SK-MEL-5 (cell line): Measurements from ENCODE around the gene TMUB1. TPM values are rescaled to one million over a fixed set of nuclear protein-coding genes. Genes with fewer than 3 reads are reported as not detected.

Experiments
- DNase-seq: peaks from one replicate; pipeline ENCODE4 v3.0.0-alpha.2; 2016; ENCODE audit warnings: low read depth, low spot score
- in situ Hi-C: cut with HindIII; loops from 2 replicates; pipeline ENCODE4 v1.10.0; 2016; ENCODE audit warnings: low sequenced_read_pairs, high pct_unique_total_duplicates, low pct_unique_long_range_greater_than_20kb
- total RNA-seq: library from RNA; depleted of rRNA; stranded (reverse); fragments of >200 nt; shearing (Covaris generic); gene quantifications from 2 replicates; pipeline ENCODE4 v1.2.3, GENCODE V29; 2014

Gene TMUB1
- total RNA-seq, 1 experiment from 2014 or later = 38.5 TPM

DNA sequence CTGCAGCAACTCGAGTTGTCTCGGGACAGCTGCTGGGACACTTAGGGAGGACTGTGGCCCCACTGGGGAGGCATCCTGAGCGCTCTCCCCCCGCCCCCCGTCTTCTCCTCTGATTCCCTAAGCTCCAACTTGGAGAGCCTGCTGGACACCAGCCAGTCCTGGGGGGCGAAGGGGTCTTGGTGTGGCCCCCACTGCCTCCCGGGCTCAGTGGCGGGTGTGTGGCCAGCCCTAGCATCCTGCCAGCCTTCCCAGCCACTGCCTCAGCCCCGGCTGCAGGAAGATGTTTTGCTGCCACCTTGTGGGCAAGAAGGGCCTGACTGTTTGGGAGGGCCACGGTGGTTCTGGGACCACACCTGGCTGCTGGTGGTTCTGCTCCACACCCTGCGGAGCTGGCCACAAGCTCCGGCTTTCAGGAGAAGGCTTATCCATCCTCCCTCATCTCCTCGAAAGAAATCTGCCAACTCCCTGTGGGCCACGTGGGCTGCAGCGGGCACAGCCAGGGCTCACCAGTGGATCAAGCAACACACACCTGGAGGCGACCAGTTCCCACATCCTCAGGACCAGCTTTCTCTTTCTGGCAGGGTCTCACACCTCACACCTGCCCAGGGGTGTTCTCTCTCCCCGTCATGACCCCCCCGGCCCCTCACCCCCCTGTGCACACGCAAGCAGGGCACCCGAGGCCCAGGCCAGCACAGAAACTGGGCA, 27.8 kb upstream of the TMUB1 start:
- in situ Hi-C loops = no loop called here
- peak; percentile 86 for DNase-seq

- in situ Hi-C loops = no loop called here
- no peak for DNase-seq
Measured at GRCh38 chr7:151110236-151110940, 27.1 kb upstream of the TMUB1 start.

- in situ Hi-C loops = no loop called here
- no peak for DNase-seq
Measured at GRCh38 chr7:151109094-151110048, 26.1 kb upstream of the TMUB1 start.

DNA sequence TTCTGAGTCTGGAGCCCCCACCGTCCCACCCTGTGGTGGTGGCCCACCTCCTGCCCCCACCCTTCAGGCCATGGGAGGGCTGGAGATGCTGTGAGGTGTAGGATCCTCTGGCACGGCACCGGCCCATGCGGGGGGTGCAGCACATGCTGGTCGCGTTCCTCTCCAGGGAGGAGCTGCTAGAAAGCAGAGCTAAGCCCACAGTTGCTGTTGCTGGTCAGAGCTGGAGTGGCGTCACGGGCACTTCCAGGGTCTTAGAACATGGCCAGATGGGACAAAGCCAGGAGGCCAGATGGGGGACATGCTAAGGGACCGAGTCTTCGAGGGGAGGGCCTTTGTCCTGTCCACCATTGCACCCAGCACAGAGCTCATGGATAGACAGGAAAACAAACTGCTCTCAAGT, 24.6 kb upstream of the TMUB1 start:
- no peak for DNase-seq
- in situ Hi-C loops = no loop called here

DNA sequence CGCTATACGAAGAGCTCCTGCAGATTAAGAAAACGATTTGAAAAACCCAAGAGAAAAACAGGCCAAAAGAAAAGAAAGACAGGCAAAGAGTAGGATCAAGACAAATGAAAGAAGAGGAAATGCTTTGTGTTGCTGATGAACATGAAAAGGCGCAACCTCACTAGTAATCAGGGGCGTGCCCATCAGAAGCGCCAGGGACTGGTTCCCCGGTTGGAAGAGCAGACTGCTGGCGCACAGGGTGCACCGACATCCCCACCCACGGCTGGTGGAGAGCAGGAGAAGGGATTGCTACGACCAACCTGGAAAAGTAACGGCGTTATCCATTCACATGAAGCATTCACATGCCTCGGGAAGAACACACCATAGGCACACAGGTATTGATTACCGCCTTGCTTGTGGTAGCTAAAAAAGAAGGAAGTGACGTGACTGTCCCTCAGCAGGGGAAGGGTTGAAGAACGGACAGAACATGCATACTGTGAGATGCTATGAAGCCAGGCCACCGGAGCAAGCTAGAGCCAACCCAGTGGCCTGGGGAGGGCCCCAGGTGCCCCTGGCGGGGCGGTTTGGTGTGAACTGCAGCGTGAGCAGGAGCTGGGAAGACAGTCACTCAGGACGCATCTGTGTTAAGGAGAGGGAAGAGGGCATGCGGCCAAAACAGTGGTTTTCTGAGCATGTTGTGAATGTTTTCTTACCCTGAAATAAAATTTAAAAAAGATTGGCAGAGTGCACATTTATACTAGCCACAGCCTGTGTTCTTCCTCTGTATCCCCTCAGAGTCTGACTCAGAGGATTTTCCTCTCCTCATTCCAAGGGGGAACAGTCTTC, 21.3 kb upstream of the TMUB1 start:
- in situ Hi-C loops = no loop called here
- DNase-seq = no peak

GRCh38 chr7:151103973-151104372, 20.7 kb upstream of the TMUB1 start:
- in situ Hi-C loops = no loop called here
- DNase-seq = no peak

DNA sequence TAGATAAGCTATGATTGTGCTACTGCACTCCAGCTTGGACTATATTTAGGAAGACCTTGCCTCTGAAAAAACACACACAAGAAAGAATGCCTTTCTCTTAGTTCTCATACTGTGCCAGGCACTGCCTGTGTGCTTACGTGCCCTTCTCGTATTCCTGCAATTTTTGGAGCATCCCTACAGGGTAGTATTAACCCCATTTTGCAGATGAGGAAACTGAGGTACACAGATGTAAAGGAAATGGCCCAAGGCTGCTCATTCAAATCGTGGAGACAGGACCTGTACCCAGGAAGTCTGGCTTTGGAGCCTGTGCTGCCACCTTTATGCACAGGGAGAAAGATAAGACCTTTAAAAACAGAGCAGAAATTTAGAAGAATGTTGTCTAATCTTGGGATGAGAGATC, 19.7 kb upstream of the TMUB1 start:
- in situ Hi-C loops = no loop called here
- DNase-seq = no peak

- no peak for DNase-seq
- in situ Hi-C loops = no loop called here
Measured at GRCh38 chr7:151101621-151102396, 18.5 kb upstream of the TMUB1 start.

- in situ Hi-C loops = no loop called here
- DNase-seq = no peak
Measured at GRCh38 chr7:151100921-151101320, 17.6 kb upstream of the TMUB1 start.

GRCh38 chr7:151099486-151100211, 16.4 kb upstream of the TMUB1 start:
- no peak for DNase-seq
- in situ Hi-C loops = no loop called here

DNA sequence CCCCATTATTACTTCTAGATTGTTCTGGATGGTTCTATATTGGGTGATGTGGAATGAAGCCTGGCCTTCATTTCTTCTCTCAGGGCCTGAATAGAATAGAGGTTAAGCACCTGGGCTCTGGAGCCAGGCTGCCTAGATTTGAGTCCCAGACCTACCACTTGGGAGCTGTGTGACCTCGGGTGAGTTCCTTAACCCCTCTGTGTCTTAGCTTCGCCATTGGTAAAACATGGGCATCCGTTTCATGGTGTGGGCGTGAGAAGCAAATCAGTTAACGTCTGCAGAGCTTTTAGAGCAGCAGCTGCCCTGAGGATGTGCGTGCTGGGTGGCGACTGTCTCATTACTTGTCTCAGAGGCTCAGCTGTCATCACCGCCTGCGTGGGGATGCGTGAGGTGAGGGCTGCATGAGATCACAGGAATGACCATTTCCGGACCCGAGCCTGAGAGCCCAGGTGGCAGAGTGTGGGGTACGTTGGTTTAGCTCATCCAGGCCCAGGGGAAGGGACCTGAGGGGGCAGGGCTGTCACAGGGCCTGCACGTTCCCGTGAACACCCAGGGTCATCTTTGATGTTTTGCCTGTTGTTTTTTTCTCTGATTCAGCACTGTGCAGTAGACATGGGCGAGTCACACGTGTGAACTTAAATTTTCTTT, 12.7 kb upstream of the TMUB1 start:
- in situ Hi-C loops = no loop called here
- DNase-seq = no peak

- in situ Hi-C loops = no loop called here
Measured at GRCh38 chr7:151095123-151095797, 12.0 kb upstream of the TMUB1 start.

GRCh38 chr7:151094675-151095074, 11.4 kb upstream of the TMUB1 start:
- in situ Hi-C loops = no loop called here
- DNase-seq = no peak

More at GRCh38 chr7:151095123-151095797, 12.0 kb upstream of the TMUB1 start:
- no peak for DNase-seq

DNA sequence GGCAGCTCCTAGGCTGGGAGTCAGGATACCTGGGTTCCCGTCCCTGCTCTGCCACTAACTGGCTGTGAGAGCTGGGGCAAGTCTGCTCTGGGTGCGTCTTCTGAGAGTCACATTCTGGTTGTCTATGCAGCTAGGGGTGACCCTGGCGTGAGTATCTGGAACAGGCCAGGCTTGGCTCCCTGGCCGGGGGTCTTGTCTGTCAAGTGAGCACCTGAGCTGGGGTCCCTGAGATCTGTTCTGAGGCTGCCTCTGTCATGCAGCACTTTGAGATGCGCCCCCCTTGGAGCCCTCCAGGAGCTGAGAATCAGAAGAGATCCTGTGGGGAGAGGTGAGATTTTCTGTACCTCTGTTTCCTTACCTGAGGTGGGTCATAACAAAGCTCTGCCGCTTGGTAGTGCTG, 10.5 kb upstream of the TMUB1 start:
- in situ Hi-C loops = no loop called here
- no peak for DNase-seq

GRCh38 chr7:151091988-151092387, 8.7 kb upstream of the TMUB1 start:
- DNase-seq = no peak
- in situ Hi-C loops = no loop called here
